GM12873 (cell line): Measurements from ENCODE around the gene PCDHGB4.
A peak's percentile ranks its signal among the peaks of the same experiment; 100 is the strongest.

Experiments
- CTCF ChIP-seq: IDR thresholded peaks from 2 replicates; pipeline ENCODE4 v1.5.1; 2012; ENCODE audit warnings: low read depth, mild to moderate bottlenecking, moderate library complexity, low read length, control low read depth; ENCODE audit not compliant: insufficient read depth; ENCODE audit errors: missing control alignments

Gene PCDHGB4

DNA sequence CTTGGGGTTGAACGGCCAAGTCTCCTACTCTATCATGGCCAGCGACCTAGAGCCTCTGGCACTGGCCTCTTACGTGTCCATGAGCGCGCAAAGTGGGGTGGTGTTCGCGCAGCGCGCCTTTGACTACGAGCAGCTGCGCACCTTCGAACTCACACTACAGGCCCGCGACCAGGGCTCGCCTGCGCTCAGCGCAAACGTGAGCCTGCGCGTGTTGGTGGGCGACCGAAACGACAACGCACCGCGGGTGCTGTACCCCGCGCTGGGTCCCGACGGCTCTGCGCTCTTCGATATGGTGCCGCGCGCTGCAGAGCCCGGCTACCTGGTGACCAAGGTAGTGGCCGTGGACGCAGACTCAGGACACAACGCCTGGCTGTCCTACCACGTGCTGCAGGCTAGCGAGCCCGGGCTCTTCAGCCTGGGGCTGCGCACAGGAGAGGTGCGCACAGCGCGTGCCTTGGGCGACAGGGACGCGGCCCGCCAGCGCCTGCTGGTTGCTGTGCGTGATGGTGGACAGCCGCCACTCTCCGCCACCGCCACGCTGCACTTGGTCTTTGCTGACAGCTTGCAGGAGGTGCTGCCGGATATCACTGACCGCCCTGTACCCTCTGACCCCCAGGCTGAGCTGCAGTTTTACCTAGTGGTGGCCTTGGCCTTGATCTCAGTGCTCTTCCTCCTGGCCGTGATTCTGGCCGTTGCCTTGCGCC lies 12.2 kb downstream of the PCDHGB4 start:
- no peak for TF ChIP-seq CTCF

- TF ChIP-seq CTCF = peak; percentile 63
Measured at GRCh38 chr5:141402553-141403243, 15.2 kb downstream of the PCDHGB4 start, which contains the start of gene PCDHGA9. Gene PCDHGA9 (plus strand): TSS chr5:141402778. CDS start chr5:141402953, 175 bp downstream.

DNA sequence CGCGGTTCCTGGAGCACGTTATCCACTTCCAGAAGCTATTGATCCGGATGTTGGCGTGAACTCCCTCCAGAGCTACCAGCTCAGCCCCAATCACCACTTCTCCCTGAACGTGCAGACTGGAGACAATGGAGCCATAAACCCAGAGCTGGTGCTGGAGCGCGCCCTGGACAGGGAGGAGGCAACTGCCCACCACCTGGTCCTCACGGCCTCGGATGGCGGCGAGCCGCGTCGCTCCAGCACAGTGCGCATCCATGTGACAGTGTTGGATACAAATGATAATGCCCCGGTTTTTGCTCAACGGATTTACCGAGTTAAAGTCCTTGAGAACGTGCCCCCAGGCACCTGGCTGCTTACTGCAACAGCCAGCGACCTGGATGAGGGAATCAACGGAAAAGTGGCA lies 15.9 kb downstream of the PCDHGB4 start:
- TF ChIP-seq CTCF = no peak

DNA sequence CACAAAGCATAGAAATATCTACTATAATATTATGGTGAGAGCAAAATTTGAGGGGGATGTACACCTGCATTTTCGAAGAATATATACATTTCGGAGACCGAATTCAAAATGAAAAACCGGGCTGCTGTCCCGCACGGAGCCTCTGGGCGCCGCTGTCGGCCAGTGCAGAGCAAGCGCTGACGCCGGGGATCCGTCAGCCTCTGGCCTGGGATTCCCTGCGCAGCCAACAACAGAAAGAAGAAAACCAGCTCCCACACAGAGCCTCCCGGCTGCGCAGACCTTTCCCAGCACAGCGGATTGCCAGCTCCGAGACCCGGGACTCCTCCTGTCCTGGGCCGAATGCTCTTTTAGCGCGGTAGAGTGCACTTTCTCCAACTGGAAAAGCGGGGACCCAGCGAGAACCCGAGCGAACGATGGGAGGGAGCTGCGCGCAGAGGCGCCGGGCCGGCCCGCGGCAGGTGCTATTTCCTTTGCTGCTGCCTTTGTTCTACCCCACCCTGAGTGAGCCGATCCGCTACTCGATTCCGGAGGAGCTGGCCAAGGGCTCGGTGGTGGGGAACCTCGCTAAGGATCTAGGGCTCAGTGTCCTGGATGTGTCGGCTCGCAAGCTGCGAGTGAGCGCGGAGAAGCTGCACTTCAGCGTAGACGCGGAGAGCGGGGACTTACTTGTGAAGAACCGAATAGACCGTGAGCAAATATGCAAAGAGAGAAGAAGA lies 20.4 kb downstream of the PCDHGB4 start, which contains the start of gene PCDHGB6:
PCDHGB6 (plus strand) TSS at position 232 of the 716 bp plus-strand sequence; CDS start at position 414, 182 bp downstream.
- TF ChIP-seq CTCF = peak; percentile 73

GRCh38 chr5:141409598-141410306 lies 22.3 kb downstream of the PCDHGB4 start:
- no peak for TF ChIP-seq CTCF

- no peak for TF ChIP-seq CTCF
Measured at GRCh38 chr5:141411575-141411974, 24.1 kb downstream of the PCDHGB4 start.
